Nucleus accumbens (tissue), 56 donors: ENCODE results near the gene CYTH1.

Experiments used
- DNase-seq, 56 donors: peaks; one replicate each; lab custom pipeline; 2025; lab: John Stamatoyannopoulos, UW

CYTH1 gene

DNA sequence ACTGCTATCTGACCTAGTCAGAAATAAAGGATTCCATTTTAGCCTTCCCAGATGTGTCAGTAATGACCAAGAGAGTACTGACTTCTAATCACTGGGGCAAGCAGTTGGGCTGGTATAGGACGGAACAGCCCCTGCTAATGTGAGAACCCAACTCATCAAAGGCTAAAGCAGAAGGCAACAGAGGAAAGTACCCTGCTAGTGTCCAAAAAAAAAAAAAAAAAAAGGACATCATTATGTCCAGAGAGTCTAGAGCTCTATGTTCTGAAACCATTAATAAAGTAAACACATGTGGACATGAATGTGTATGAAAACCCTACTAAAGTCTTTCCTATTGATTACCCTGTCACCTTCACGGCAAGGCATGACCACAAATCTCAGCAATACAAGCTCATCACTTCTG, 85.0 kb downstream of the CYTH1 start:
- DNase-seq = no peak

DNA sequence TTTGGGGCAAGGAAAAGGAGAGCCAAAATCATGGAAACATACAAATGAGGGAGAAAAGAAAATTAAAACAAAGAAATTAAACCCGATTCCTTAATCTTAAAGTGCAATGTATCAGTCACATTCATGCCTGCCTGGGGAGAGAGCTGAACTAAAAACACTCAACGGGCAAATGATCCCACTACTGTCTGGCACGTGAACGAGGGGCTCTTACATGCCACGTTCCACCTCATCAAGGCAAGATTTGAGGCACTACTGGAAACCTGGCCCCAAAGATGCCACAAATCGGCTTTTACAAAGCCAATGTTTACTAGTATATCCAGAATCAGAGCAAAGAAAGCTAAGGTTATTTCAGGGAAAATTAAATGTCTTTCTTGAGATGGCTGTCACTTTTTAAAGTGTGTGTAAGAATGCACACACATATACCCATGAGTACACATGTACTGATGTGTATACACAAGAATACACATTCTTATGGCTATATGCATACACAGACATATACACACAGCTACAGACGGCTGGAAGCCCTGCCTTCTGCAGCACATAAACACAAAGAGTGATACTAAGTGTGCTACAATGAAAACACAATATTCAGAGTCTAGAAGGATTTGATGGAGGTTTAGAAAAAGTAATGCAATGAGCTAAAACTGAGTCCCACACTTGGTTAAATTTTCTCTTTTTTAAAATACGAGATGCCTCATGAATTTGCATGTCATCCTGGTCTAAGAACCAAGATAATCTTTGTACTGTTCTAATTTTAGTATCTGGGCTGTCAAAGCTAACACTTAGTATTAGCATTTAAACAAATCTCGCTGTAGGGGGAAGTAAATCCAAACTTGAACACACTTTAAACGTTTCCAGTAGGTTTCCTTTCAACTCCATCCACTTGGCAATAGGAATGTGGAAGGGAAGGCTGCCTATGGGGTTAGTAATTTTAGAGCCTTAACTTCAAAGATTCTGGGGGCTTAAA, 85.8 kb downstream of the CYTH1 start:
- no peak for DNase-seq

DNA sequence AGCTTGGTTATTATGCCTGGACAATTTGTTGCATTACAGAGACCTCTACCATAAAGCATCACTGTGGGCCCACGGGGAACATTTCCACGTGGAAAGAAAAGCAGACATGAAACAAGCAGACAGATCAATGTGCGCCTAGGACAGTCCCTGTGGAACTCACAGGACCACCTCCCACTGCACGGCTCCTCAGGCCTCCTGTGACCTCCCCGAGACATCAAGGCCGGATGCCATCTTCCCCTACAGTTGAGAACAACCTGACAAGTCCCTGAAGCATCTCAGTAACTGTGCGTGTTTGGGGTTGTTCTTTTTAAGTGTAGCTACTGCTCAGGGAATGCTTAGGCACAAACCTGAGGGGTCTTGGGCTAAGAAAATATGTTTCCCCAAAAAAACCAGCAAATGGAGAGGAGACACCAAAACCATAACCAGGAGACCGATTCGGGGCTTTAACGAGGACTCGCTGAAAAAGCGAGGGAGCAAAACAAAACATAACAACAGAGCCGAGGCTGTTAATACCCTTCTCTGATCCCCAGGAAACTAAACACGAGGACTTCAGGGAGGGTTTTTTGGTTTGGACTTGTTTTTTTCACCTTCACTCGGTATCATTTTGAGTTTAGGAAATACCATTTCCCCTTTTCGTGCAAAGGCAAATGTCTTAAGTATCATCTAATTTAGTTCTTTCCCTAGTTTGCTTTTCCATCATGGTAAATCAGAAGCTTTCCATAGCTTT, 87.1 kb downstream of the CYTH1 start:
- DNase-seq = no peak

DNA sequence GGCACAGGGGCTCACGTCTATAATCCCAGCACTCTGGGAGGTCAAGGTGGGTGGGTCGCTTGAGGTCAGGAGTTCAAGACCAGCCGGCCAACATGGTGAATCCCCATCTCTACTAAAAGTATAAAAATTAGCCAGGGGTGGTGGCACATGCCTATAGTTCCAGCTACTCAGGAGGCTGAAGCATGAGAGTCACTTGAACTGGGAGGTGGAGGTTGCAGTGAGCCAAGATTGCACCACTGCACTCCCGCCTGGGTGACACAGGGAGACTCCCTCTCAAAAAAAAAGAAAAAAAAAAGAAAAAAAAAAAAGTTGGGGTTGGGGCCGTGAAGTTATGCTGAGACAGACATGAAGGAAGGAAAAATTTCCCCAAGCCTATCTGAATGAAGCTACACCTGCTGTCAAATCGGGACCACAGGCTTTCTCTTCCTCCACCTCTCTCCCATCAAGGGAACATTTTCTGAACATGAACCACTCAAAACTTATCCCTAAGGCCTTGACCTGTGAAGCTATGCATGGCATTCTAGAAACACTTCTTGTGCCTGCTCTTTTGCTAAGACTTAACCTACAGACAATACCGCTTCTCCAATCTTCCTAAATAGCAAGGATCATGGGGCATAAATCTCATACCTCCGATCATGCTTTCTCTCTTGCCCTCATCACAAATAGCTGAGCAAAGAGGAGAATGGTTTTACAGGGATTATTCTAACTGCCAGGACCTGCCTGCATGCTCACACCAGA, 88.6 kb downstream of the CYTH1 start:
- no peak for DNase-seq

DNA sequence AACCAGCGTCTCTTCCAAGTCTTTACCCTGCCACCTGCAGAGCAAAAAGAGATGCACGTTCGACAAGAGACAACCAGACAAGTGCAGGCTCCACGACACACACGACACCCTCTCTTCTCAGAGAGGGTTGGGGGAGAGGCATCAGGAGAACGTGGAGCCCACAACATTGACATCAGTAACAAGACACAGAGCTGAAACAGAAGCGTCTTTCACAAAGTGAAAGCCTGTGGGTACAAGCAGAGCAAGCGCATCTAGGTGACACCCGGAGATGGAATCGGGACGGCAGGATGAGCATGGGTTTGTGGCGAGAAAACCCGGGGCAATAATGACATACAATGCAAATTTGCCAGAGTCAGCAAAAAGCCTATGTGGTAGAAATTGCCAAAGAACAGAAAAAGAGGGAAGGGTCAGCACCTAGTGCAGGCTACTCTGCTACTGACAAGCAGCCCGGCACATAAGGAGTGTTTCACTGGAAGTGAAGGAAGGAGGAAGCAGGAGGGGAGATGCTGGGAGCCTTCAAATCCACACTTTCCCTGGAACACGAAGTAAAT, 89.5 kb downstream of the CYTH1 start:
- peak in 1 of 56 donors; percentile 36 for DNase-seq

DNA sequence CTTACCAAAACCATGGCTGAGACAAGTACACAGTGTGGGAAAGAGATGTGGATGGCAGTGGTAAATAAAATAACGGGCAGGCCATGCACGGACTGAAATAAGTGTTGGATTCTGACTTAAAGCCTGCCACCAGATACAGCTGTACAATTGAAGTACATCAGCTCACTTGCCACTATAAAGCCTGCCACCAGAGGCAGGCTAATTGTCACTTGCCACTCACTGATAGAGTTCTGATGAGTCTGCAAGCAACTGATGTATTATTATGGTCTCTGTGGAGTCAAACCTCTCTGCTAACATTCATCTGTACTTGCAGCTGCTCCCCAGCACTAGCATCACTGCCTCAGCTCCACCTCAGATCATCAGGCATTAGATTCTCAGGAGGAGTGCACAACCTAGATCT, 93.0 kb downstream of the CYTH1 start:
- no peak for DNase-seq

DNA sequence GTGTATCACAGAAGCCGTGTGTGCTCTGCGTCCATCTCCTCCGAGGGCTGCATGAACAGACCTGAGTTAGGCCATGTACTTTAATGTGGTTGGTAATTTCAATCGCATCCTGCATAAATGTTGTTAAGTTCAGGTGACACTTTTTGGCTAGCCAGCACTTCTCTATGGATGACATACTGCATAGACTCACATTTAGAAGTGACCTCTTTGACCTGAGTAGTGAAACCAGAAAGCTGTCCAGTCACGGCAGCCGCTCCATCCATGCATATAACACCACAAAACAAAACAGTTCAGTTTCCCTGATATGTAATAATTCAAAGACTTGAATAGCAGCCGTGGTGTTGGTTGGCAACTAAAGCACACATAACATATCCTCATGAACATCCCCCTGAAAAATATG, 94.1 kb downstream of the CYTH1 start:
- DNase-seq = no peak

DNA sequence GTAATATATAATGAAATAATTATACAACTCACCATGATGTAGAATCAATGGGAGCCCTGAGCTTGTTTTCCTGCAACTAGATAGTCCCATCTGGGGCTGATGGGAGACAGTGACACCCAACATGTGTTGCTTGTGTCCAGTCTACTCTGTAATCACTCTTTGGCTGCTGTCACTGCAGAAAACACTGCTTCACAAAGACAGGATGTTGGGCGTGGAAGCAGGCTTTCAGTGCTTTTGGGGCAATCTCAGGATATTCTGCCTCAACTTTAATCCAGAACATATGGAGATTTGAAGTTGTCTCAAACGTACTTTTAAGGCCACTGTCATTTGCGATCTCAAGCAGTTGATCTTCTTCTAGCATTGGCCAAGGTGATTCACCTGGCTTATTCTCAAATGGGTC, 94.9 kb downstream of the CYTH1 start:
- no peak for DNase-seq

DNA sequence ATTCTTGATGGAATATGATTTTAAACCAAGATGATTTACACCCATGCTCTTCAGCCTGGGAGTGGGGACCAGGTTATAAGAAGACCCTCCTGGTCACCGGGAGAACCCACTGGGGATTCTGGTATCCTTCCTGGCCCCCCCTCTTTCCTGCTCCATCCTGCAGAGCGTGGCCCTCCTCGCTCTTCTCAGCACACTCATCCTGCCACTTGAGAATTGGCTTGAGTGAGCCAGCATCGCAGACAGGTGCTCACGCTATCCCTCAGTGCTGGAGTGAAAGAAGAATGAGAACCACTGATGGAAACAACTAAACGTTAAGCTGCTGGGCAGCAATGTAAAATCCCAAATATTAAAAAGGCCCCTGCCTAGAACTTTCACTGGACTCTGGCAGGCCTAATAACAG, 98.0 kb downstream of the CYTH1 start:
- no peak for DNase-seq

DNA sequence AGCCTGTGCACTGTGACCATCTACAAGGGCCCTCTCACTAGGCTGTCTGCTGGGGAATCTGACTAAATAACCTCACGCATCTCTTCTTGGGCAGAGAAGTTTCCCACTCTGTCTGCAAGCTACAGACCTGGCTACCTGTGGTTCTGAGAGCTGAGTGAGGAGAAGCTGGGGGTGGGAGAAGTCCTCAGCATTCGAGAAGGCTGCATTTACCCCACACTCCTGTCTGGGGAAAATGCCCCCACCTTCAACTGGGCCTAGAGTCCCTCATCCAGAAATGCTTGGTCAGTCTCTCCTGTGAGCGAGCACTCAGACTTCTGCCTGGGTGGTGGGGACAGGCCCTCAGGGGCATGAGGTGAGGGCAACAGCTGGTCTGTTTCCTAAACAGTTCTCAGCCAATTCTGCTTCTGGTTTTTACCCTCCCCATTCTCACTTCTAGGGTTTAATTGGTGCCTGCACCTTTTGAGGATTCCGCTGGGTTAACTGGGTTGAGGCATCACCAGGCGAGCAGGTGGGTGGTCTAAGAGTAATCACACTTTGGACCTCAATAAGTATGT, 98.6 kb downstream of the CYTH1 start:
- no peak for DNase-seq

DNA sequence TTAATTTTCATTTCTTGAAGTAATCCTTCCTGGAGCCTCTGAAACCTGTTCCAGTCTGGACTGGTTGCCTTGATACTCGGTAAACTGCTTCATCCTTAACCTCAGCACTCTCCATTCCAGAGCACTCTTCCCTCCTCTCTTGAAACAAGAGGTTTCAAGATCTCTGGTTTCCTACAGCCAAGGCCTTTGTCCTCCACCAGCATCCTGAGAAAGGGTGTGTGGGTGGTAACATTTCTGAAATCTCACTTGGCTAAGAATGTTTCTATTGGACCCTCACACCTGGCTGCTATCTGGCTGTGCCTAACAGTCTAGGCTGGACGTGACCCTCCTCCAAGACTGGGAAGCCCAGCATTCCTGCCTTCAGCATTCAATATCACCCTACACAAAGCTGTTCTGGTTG, 99.7 kb downstream of the CYTH1 start:
- DNase-seq = no peak

DNA sequence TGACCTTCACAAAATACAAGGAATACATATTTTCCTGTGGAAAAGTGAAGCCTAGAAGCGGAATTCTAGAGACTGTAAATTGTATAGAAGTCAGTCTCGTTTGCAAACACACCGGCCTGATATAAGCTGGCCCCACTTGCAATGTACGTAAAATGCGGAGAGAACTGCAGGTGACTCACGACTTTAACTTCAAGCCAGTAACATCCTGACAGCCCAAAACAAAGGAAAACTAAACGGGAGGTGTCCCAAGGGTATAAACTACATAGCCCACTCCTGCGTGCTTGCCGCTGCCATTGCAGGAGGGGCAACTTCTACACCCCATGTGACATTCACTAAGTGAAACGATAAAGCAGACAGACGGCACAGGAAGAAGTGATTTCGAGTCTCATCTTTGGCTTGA, 101.6 kb downstream of the CYTH1 start:
- no peak for DNase-seq

DNA sequence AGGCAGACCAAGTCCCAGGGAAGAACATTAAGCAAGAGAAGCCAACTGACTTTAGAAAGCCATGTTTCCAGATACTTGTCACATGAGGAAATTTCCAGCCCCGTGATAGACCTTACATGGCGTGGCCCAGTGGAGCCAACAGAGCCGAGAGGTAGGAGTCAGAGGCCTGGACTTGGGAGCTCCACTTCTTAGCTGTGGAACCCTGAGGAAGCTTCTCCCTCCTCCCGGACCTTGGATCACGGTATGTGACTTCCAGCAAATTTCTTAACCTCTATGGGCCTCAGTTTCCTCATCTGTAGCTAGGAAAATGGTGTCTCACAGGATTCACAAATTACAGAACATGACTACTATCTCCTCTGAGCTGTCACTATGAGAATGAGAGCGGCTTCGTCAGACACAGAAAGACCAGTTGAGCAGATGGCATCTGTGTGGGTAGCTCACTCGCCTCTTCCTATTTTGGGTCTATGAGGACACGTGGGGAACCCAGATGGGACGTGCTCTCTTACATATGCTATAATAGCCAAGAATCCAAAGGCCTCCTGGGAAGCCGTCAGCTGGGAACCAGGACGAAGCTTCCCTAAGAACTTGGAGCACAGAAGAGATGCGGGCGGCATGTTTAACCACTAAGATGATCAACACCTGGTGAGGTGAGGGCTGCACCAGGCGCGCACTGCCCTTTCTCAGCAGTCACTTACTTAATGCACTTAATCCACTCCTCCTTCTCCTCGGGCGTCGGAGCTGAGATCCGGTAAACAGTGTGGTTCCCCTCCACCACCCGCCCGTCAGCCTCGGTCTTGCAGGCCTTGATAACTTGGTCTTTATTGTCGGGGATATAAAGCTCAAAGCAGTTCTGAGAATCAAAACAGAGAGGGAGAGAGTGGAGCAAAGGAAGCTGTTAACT, 102.3 kb downstream of the CYTH1 start:
- no peak for DNase-seq

DNA sequence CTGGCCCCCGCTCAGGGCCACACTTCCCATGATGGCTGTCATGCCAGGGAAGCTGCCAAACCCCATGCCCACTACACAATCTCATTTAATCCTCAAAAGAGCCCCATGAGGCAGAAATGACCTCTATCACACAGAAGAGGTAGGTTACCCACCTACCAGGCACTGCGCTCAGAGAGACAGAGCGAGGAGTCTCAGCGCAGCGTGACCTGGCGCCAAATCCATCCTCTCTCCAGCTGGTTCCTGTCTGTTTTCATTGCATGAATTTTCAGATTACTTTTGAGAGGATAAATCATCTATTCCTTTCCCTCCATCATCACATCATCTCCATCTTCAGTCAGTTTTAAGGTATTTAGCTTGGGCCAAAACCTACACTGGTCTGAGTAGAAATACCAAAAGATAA, 103.4 kb downstream of the CYTH1 start:
- no peak for DNase-seq

DNA sequence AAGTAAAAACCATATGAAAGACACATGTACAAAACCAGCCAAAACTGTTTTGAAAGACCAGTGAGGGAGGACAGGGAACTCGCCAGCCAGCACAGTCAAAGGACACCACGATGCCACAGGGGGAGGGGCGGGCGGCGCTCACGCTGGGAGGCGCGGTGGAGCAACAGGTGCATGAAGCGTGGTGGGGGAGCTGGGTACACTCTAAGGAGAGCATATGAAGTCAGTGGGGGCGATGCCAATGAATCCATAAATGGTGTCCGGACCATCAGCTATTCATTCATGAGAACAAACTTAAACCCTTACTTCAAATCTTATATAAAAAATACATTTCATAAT, 103.9 kb downstream of the CYTH1 start:
- no peak for DNase-seq

DNA sequence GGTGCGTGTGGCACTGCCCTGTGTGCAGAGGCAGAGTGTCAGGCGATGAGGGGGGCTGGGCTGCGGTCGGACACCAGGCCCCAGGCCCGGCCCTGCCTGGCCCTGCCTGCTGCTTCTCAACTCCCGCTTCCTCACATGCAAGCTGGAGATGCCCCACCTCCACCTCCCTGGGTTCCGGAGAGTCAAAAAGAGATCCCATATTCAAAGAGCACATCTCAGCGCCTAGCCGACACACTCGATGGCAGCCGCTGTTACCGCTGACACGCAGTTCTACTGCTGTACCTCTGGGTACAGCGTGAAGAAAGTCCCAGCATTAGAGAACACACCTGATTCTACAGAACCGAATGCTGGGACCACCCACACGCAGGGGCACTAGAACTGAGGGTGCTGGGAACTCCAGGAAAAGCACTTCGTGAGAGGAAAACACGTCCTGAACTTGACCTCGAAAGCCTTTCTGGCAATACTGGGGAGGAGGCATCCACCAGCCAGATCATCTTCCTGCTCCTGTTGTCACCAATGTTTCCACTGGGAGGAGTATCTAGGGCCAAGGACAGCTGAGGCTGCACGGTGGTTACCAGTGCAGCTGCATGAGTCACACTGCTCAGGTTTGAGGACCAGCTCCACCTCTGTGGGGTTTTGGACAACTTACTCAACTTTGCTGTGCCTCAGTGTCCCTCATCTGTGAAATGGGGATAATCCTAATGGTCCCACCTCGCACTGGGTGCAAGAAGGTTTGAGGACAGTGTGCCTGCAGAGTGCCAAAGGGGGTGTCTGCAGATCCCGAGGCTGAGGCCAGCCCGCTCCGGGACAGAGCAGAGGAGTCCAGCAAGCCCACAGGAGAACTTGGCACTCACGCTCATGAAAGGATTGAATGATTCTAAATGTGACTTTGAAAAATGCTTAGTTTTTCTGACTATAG, 104.5 kb downstream of the CYTH1 start:
- peak in 8 of 56 donors; percentile 13 to 47 (median 23) for DNase-seq

DNA sequence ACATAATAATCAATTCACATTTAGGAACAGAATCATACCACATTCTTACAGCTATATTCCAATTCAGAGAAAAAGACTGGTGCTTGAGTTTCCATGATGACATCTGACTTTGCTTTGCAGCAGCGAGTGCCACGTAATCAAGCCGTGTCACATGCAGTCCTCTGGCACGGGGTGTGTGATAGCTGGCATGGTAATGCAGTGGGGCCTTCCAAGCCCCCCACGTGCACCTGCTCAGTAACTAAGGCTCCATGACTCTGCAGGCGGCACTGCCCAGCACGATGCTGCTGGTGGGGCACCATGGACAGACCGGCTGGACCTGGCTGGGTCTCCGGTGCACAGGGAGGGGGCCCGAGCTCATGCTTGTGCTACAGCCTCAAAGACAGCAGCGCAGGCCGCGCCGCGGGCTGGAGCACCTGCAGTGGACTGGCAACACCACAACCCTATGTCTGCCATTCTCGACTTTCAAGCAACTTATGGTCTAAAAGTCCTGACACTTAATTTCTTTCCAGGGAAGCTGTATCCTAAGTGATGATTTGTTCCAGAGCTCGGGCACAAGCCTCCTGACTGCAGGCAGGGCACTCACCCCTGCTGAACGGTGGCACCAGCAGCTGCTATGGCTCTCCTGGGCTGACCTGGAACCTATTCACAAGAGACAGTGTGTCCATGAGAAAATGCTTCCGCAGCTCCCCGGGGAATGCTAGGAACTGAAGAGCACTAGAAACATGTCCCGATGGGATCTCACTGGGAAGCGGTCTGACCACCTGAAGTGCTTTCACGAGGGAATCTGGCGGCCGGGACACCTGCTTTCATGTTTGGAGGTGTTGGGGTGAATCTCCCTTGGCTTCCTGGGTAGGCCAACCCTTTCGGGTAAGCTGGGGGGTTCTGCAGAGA, 105.4 kb downstream of the CYTH1 start:
- no peak for DNase-seq
